GDM1 (cell line): ENCODE measurements around the gene BCL10.

Experiments
- DNase-seq: peaks from one replicate; lab custom pipeline; 2025; lab: John Stamatoyannopoulos, UW

Gene BCL10

GRCh38 chr1:85220756-85221201 lies 55.7 kb downstream of the BCL10 start:
- DNase-seq = no peak

- DNase-seq = no peak
Observed at GRCh38 chr1:85219853-85220610, 56.4 kb downstream of the BCL10 start.

GRCh38 chr1:85216697-85217096 lies 59.7 kb downstream of the BCL10 start:
- no peak for DNase-seq
